ENCODE results near the gene HABP2. TPM values are rescaled to one million over a fixed set of nuclear protein-coding genes. Genes with fewer than 3 reads are reported as not detected.

Gene HABP2
- total RNA-seq, 1 donor from 2014 or later, result 0.77 TPM

- Histone ChIP-seq H3K27me3 (ENCODE audit: low read depth) (peaks cover 20% of the 10 kb centered on the region), H3K36me3 (no peaks in the 10 kb centered on the region), H3K4me1 (no peaks in the 10 kb centered on the region), H3K9me3 (no peaks in the 10 kb centered on the region), H3K4me3 (no peak overlapping the region), H3K27ac (no peak overlapping the region)
- no peak for TF ChIP-seq CTCF (IDR thresholded peaks at IDR 0.05)
- ATAC-seq, result no peak
- intact Hi-C loops (cut with DNase I), result no loop called here
- no peak for DNase-seq
These were observed 65.5 kb downstream of the HABP2 start for GRCh38 chr10:113618338-113618737.

GRCh38 chr10:113619401-113619800 is 66.5 kb downstream of the HABP2 start:
- Histone ChIP-seq H3K27me3 (ENCODE audit: low read depth) (peaks cover 20% of the 10 kb centered on the region), H3K36me3 (no peaks in the 10 kb centered on the region), H3K9me3 (no peaks in the 10 kb centered on the region), H3K4me1 (no peaks in the 10 kb centered on the region), H3K27ac (no peak overlapping the region), H3K4me3 (no peak overlapping the region)
- intact Hi-C loops (cut with DNase I), result no loop called here
- ATAC-seq (no peak), DNase-seq (no peak)
- no peak for TF ChIP-seq CTCF (IDR thresholded peaks at IDR 0.05)

- DNase-seq, result no peak
- H3K4me3 ChIP-seq, result no peak overlapping the region
- intact Hi-C loops (cut with DNase I), result no loop called here
- no peak for ATAC-seq
- TF ChIP-seq CTCF (IDR thresholded peaks at IDR 0.05), result no peak
- H3K27ac ChIP-seq, result no peak overlapping the region
- no peaks in the 10 kb centered on the region for H3K4me1 ChIP-seq
- no peaks in the 10 kb centered on the region for H3K36me3 ChIP-seq
- no peaks in the 10 kb centered on the region for H3K9me3 ChIP-seq
- peaks cover 20% of the 10 kb centered on the region for H3K27me3 ChIP-seq (ENCODE audit: low read depth)
These were observed 67.7 kb downstream of the HABP2 start for GRCh38 chr10:113620511-113620910.

GRCh38 chr10:113620936-113621335 is 68.1 kb downstream of the HABP2 start:
- Histone ChIP-seq H3K36me3 (no peaks in the 10 kb centered on the region), H3K27ac (no peak overlapping the region), H3K4me1 (no peaks in the 10 kb centered on the region), H3K4me3 (no peak overlapping the region), H3K9me3 (no peaks in the 10 kb centered on the region), H3K27me3 (ENCODE audit: low read depth) (peaks cover 18% of the 10 kb centered on the region)
- no peak for ATAC-seq
- no peak for DNase-seq
- TF ChIP-seq CTCF (IDR thresholded peaks at IDR 0.05), result no peak
- intact Hi-C loops (cut with DNase I), result no loop called here

GRCh38 chr10:113621799-113622198 is 68.9 kb downstream of the HABP2 start:
- Histone ChIP-seq H3K4me1 (no peaks in the 10 kb centered on the region), H3K27me3 (ENCODE audit: low read depth) (peaks cover 12% of the 10 kb centered on the region), H3K36me3 (no peaks in the 10 kb centered on the region), H3K9me3 (no peaks in the 10 kb centered on the region), H3K27ac (no peak overlapping the region), H3K4me3 (no peak overlapping the region)
- ATAC-seq (no peak), DNase-seq (no peak)
- TF ChIP-seq CTCF (IDR thresholded peaks at IDR 0.05), result no peak
- intact Hi-C loops (cut with DNase I), result no loop called here

GRCh38 chr10:113622831-113623230 is 70.0 kb downstream of the HABP2 start:
- Histone ChIP-seq H3K36me3 (no peaks in the 10 kb centered on the region), H3K4me3 (no peak overlapping the region), H3K27ac (no peak overlapping the region), H3K27me3 (ENCODE audit: low read depth) (peaks cover 4% of the 10 kb centered on the region), H3K4me1 (no peaks in the 10 kb centered on the region), H3K9me3 (no peaks in the 10 kb centered on the region)
- DNase-seq (no peak), ATAC-seq (no peak)
- intact Hi-C loops (cut with DNase I), result no loop called here
- no peak for TF ChIP-seq CTCF (IDR thresholded peaks at IDR 0.05)
